Limb (tissue), 2 donors: ENCODE results near the gene MED9.
A peak's percentile ranks its signal among the peaks of the same experiment; 100 is the strongest.

Experiments used
- DNase-seq, 2 donors: peaks; one replicate each; pipeline ENCODE4 v3.0.0-alpha.2; 2016; ENCODE audit errors: extremely low spot score in 2 of 2

MED9 gene

DNA sequence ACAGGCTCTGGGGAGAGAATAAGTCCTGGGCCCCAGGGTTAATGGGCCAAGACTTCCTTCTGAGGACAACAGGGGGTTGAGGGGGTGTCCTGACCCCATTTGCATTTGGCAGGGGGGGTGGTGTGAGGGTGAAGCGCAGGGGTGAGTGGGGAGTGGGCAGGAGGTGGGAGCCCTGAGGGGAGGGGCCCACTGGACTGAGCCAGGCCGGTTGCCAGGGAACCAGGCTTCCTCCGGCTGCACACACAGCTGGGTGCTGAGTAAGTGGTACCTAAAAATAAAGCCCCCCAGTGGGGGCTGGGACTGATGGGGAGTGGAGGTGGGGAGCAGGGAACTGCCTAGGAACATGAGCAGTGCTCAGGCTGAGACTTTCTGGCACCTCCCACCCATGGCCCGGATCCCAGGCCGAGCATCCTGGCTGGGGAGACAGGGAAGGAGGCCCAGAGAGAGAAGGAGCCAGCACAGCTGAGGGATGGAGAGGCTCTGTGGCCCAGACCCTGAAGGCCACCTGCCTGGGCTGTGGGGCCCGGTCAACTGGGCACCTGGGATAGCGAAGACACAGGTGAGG, 26.8 kb downstream of the MED9 start:
- peak in 1 of 2 donors; percentile 26 for DNase-seq

DNA sequence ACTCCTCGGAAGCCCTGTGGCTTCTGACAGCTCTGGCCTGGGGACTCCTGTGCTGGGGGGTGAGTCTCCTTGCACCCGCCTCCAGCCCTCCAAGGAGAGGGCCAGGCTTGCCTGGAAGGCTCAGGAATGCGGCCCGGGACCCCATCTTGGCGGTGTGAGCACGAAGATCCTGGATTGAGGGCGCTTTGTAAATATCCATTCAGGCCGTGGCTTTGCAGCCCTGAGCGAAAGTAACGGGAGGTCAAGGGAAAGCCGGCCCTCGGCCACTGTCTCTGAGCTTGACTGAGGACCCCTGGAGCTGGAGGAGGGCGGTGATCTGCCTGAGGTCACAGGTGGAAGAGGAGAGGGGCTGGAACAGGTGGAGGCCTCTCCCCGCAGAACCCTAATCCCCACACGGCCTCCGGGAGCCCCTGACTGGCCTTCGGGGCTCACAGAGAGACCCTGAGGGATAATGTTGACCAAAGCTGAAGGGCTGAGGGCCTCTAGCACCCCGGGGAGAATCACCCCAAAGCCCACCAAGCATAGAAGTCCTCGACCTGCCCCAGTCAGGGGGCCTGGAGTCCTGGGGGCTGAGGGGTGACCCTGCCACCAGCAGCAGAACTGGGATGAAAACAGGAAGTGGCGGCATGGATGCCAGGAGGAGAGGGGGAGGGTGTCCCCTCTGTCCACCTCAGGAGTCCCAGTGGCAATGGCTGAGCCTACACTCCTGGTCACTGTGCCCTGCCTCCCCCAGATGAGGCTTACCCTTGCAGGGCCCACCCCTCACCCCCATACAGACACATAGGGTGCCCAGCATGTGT, 27.7 kb downstream of the MED9 start:
- DNase-seq: no peak

DNA sequence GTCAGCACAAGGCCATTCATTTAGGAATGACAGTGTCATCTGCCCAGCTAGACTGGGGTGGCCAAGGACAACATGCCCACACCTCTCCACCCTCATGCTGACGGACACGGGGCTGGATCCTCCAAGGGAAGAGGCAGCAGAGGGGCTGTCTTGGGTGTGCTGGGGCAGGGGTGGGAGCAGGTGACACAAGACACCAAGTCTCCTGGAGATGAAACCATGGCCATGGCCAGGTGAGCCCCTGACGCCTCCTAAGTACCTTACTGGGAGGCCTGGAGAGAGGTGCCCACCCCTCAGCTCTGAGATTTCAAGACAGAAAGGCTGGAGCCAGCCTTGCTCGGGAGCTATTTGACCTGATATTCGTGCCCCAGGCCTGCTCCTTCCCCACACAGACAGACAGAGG, 28.4 kb downstream of the MED9 start:
- DNase-seq: no peak

DNA sequence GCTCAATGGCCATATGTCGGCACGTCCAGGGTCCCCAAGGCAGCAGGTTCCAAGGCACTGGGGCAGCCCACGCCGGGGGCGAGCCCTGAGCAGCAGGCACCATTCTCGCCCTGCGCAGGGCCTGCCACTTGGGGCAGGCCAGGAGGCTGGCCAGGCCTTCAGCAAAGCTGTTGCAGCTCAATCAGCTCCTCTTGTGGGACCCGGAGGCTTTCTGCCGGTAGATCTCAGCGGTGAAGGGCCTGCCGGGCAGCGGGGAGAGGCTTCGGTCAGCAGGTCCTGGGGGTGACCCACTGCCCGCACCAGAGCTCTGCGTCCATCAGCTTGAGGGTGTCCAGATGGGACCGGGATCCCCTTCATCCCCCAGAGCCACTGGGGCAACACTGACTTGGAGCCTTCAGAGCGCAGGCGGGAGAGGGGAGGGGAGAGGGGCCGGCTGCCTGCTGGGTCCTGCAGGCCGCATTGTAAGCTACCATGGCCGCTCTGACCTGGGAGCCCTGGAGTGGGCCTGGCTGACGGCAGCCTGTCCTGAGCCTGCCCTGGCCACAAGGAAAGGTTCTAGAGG, 28.9 kb downstream of the MED9 start:
- no peak for DNase-seq

DNA sequence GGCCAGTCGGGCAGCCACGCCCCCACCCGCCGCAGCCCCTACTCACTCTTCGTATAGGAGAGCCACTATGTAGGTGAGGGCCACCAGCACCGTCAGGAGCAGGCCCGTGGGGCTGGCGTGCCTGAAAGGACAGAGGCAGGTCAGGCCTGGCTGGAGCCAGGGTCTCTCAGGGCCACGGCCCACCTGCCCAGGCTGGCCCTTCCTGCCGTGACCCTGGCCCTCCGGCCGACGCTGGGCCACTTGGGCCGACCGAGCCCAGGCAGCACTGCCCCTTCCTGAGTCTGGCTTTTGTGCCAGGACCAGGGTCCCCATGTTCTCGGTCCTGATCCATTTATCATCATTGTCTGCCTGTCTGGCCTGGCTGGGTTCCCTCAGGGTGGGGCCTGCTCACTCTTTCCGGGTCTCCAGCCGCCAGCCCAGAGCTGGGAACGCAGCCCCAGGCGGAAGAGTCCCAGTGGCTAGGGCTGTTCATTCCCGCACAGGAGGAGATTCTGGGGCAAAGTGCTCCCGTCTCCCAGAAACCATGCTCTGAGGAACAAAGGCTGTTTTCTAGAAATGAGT, 29.5 kb downstream of the MED9 start:
- DNase-seq: no peak

DNA sequence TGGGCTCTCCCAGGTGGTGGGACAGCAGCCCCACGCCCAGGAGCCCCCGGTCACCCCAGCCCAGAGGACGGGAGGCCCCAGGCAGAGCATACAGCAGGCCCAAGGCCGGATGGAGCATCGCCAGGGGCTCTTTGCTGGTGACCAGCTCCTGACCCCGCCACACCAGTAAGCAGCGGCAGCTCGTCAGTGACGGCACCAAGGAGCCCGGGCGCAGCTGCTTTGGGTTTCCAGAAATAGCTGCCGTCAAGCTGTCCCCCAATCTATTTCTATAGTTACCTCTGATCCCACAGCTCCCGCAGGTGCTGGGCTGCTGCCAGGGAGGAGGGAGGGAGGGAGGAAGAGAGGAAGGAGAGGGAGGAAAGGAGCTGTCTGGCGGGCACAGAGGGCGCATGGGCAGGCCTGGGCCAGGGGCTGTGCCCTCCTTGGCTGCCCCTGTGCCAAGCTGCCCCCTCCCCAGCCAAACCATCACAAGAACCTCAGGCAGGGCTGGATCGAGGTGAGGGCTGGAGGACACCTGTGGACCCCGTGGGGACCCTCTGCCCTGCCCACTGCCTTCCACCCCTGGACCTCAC, 30.2 kb downstream of the MED9 start:
- peak in 1 of 2 donors; percentile 67 for DNase-seq

DNA sequence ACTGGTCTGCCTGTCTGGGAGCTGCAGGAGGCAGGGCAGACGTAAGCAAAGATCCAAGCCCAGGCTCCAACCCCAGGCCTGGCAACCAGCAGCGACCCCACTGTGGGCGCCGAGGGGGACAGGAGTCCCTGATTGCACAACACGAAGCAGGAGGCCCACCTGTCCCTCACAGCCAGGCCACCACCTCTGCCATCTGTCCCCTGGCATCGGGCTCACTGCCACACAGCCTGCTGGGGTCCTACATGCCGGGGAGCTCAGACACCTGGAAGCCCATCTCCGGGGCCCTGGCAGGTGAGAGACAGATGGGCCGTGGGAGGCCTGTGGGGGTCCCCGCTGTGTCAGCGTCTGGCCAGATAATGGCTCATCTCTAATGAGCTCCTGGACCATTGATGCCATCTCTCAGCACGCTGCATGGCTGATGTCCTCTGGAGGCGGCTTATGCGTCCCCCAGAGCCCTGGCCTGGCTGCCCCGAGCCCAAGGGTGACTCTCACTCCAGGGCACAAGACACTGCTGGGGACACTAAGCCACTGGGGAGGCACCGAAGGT, 30.7 kb downstream of the MED9 start:
- peak in 1 of 2 donors; percentile 33 for DNase-seq

DNA sequence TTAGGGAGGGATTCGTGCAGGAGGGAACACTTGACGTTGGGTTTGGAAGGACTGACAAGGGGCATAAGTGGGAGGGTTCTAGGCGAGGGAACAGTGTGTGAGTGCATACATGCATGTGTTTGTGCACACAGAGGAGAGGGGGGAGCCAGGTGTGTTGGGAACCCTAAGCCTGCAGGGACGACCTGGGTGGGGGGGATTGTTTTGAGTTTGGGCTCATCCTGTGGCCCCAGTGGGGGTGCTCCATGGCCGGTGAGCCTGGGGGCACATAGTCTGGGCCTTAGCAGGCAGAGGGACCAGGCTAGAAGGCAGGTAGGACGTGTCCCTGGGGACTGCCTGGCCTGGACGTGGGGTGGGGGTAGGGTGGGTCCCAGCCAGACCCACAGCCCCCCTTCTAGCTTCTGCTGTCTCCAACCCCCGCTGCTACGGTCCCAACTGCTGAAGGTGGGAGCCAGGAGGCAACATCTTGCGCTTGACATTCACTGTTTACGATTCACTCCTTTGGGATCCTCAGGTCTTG, 31.3 kb downstream of the MED9 start:
- DNase-seq: no peak

DNA sequence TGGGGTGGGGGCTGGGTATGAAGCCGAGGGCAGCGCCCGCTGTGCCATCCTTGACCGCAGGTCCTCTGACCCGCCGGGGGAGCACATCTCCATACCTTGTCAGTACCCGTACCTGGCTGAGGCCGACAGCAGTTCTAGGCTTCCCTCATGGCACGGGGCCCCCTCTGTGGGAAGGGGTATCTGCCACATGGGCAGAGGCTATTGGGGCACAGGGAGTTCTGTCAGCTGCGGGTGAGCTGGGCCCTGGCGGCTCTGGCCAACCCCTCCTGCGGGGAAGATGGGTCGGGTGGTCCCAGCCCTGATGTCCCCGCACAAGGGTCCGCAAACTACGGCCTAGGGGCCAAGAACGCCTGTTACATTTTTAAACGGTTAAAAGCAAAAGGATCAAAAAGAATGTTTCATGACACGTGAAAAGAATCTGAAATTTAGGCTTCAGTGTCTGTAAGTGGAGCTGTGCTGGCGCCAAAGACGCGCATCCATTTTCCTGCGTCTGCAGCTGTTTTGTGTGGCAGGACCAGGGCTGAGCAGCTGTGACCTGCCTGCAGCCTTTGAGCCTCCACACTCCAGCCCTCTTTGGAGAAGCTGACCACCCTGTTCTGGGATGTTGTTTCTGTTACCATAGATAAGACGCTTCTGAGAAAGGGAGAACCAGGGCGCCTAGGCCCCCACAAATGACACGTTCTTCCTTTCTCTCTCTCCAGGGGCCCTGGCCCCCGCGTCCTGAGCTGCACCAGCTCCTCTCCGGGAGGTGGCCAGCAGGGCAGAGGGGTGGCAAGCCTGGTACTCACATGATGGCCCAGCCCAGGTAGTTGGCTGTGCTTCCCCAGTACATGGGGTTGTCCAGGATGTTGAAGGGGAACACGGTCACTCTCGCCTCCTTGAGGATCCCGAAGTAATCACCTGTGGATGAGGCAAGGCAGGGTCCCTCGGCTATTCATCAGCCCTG, 32.1 kb downstream of the MED9 start:
- peak in 1 of 2 donors; percentile 28 for DNase-seq

DNA sequence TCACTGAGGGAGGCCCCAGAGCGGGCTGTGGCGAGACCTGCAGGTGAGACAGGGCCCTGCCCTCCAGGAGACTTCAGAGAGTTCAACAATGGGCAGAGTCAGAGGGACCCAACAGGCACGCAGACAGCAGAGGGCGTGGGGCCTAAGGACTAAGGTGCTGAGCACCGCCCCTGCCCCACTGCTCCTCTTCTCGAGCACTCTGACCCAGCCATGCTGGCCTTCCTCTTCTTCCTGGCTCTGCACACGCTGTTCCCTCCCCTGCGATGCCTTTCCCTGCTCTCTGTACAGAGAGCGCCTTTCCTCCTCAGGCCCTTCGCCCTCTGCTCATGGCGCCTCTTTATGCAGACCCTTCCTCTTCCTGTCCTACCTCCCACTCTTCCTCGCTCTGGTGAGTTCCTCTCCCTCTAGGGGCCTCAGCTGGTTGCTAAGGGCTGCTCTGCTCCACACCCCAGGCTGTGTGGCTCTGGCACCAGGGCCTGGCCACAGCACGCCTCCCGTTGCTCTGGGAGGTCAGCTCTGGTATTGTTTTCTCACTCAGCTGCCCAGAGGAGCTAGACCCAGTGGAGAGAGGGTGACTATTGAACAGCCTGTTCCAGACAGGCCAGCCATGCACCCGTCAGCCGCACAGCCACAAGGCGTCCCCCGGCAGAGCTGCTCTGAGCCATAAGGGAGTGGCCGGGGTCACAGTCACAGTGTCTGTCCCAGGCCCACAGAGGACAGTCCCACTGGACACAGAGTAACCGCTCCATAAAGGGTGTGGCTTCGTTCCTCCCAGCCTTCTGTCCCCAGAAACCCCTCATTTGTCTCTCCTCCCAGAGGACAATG, 33.0 kb downstream of the MED9 start:
- peak in 1 of 2 donors; percentile 16 for DNase-seq

DNA sequence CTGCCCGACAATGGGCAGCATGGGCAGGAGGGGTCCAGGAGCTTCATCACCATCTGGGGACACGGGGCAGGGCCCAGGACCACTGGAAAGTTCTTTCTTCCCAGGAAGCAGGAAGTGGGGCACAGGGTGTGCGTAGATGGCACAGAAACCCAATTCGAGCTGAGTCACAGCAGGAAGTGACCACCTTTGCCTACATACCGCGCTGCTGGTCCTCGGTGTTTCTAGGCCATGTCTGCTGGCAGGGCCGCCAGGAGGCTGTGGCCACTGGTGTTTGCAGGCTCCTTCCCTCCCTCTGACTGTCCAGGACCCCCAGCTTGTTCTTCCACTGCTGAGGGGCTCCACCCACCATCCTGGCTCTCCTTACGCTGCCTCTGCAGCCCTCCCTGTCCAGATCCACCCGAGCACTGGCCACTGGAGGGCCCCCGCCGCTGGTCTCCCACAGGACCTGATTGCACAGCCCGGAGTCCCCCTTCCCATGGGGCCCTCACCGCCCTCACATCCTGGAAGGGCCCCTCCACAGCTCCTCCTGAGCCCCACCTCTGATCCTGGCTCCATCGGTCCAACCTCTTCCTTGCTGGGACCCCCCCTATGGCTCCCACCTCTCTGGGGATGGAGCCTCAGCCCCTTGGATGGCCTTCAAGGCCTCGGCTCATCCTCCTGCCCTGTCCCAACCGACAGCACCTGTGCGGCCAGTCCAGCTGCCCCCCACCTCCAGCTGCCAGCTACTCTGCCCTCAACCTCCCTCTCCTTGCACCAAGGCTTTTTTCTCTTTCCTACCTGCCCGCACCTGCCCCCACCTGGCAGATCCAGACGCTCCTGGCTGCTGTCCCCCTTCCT, 33.9 kb downstream of the MED9 start:
- DNase-seq: peak in 1 of 2 donors; percentile 26

DNA sequence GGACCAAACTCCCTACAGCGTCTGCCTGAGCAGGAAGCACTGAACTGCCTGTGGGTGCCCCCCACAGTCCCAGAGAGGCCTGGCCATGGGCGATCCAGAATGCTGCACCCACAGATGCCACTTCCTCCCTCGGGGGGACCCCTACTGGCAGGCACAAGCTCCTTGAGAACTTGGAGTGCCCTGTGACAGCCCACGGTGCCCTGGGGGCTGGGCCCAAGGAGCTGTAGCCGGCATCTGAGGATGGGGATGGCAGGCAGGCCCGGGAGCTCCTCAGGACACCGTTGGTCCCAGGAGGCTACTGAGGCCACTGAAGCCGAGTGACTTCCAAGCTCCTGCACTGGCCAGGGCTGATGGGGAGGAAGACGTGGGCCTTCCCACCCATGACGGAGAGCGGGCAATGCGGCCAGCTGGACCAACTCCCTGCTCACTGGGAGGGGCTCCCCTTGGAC, 34.5 kb downstream of the MED9 start:
- DNase-seq: no peak

DNA sequence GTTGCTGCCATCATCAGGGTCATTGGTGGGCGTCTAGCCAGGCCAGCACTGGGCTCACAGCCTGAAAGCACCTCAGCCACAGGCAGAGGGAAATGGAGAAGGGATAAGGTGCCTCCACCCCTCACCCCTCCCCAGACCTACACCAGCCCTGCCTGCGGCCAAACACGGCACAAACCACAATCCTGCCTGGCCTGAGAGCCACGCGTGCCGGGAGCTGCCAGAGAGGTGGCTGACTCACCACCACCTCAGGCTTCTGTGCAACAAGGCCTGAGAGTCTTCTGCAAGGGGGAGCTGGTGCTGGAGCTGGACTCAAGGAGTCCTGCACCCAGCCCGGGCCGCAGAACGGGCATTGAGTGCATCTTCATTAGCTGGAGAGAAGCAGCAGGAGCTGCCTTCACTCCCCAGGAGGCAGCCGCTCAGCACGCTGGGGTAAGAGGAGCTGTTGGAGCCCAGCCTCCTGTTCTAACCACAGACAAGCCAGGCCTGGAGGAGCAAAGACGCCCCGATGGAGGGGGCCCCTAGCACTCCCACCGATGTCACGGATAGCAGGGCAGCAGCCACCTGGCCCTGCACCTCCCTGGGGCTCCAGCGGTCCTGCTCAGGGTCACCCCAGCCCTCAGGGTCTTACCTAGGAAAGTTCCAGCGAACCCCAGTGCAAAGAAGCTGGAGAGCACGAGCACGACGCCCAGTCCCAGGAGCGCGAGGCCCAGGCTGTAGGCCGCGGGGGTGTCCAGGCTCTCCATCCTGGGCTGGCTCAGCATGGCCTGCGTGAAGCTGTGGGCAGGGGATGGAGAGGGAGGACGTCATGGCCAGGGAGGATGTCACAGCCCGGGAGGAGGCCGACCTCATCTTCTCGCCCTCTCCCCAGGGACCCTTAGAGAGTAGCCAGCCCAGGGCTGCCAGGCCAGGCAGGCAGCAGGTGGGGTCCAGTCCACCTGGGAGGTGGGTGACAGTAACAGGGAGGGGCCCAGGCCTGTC, 35.4 kb downstream of the MED9 start:
- DNase-seq: peak in 1 of 2 donors; percentile 53

DNA sequence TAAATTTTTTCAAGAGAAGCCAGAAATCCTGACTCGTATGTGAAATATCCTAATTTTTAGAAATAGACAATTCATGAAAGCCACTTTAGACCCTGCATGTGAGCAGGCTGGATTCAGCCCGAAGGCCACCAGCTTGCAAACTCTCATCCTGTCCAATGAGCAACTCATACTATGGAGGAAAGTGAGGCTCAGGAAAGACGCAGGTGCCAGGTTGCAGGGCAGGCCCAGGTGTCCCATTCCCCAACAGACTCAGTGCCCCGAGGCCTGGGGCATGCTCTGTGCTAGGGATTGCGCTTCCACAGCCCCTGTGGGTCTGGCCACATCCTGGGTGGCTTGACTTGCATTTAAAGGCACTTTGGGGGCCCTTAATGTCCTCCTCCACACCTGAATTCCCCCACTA, 36.1 kb downstream of the MED9 start:
- DNase-seq: no peak

DNA sequence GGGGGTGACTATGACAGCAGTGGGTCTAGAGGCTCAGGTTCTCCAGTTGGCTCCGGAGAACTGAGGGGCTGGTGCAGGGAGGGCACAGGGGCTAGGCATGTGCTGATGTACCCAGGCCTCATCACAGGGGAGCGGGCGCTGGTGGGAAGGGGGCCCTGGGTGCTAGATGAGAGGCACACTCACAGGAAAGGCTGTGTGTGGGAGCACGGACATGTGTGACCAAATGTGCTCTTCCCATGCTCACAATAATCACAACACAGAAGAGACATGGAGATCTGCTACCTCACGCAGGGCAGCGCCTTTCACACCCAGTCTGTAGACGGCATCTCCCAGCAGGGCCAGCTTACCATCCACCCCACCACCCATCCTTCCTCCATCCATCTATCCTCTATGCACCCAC, 36.8 kb downstream of the MED9 start:
- no peak for DNase-seq

DNA sequence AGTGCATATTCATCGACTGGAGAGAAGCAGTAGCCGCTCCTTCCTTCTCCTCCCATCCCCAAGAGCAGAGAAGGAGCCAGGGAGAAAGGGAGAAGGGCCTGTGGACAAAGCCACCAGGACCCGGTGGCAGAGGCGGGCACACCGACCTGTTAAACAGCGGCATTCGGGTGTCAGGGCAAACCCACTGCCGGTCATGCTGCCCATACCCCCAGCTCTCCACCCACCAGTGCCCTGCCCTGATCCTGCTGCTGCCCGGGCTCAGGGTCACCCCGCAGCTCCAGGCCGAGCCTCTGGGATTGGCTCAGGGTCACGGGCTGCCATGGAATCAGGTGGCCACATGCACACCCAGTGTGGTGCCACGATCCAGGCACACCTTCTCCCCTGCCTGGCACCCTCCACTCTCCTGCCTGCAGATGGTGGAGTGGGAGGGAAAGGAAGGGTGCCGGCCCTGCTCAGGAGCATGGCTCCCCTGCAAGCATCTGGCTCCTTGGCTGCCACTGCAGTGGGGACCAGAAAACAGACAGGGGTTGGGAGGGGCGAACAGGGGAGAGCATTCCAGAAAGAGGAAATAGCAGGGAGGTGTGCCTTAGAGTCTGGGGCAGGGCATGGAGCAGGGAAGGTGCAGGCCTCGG, 37.7 kb downstream of the MED9 start:
- DNase-seq: peak in 1 of 2 donors; percentile 20
